GM18858 (cell line): Measurements from ENCODE around the gene COX5A.
"Not testable (repeated sequence)": the region's sequence is repeated elsewhere in the genome, so short reads cannot be mapped to it uniquely, and the experiment has no call there.

Experiments
- ATAC-seq: cut with Tn5 transposase; IDR thresholded peaks from one replicate; pipeline ENCODE4 v1.9.1; 2021; ENCODE audit not compliant: unreplicated experiment

The COX5A gene

DNA sequence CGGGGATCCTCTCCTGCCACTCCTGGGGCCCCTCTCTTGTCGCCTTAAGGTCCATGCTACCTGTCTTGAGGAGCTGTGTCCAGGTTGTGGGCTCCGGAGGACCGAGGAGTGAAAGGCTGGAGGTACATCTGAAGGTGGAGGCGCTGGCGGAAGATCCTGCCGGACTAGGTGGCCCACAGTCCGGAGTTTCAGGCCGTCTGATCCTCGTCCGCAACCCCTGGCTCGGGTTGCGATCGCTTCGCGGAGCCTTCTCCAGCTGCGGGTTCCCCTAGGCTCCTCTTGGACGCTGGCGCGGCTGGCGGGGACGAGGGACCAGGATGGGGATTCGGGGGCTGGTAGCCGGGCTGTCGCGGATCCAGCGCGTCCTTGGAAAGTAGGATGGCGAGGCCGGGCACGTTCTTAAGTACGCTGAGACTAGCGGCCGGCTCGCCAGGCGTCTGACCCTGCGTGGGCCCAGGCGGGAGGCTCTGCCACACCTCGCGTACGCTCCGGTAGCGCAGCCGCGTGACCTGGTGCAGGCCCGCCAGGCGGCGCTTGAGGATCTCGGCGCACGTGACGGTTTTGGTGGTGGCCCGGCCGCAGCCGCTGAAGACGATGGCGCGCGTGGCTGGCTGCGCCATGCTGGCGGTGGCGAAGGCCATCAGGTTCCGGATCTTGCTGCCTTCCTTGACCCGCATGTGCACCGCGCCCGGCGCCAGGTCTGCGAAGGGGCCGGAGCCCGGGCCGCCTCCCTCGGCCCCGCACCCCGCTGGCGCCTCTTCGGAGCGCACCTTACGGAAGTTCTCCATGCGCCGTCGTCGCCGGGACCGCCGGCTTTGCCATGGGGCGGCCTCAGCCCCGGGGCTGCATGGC is 18.1 kb upstream of the COX5A start:
- no peak for ATAC-seq

DNA sequence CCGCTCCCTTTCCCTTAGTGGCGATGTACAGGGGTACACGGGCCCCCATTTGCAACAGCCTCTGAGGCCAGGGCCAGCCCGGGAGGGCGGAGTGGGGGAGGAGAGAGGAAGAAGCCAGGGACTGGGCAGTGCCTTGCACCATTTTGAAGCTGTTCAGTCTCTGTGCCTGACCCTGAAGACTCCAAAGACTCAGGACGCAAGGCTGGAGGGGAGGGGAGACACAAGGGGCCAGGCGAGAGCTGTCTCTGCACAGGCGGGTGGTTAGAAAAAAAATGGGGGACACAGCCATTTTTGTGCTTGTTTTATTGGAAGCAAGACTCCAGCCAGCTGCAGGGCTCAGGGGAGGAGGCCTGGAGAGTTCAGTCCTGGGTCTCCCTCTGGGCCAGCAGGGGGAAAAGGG is 17.1 kb upstream of the COX5A start:
- no peak for ATAC-seq

DNA sequence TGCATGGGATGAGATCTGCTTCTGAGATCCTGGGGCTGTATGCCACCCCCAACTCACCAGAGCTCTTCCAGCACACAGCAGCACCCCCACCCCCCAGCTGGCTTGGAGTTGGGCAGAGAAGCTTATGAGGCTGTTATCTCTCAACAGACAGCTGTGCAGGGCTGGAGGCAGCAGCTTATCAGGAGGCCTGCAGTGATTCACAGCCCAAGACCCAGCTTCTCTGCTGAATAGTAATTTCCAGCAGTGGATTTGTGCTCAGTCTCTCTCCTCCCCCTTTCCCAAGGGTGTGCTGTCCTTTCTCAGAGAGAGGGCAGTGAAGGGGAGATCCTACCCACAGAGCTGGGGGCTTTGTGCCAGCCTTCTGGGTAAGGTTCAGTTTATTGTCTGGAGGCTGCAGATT is 16.6 kb upstream of the COX5A start:
- no peak for ATAC-seq

- no peak for ATAC-seq
Measured at GRCh38 chr15:74951006-74951405, 13.1 kb upstream of the COX5A start.

DNA sequence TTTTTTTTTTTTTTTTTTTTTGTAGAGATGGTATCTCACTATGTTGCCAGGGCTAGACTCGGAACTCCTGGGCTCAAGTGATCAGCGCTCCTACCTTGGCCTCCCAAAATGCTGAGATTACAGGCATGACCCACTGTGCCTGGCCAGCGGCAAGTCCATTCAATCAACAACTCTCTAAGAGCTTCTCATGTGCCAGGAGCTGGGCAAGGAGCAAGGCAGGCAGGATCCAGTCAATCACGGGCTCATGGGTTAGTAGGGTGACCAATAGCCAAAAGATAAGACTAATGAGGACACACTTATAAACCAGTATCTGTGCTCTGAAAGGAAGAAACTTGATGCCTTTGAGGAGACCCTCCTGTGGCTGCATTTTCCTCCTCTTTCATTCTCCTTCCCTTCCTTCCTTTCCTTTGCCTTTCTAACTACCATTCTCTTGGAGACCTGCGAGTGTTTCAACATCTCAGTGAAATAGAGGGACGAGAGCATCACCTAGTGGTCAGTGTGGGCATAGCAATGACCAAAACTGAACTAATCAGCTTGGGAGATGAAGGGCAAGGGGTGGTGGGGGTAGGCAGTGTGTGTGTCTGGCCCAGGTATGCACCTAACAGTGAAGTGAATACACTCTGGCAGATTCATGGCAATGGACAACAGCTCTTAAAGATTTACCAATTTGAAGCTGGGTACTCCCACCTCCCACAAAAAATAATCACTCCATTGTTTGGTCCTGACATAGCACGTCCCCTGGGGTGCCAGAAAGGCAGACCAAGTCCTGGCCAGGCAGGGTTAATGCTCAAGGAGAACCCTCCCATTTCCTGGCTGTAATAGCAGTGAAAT is 12.4 kb upstream of the COX5A start:
- ATAC-seq, result no peak

DNA sequence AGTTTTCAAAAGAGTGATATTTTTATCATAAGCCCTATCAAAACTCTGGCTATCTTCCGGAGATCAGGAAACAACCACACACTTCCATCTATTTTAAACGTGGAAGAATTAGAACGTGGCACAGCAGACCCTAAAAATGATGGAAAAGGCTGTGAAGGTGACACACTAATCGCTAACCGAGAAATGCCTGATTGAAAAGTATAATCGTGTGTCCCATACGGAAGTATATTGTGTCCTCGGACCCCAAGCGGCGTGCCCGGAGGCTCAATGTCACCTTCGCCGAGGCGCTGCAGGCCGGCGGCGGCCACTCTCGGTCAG is 642 bp downstream of the COX5A start:
- ATAC-seq, result no peak

GRCh38 chr15:74935193-74935592 is 2.7 kb downstream of the COX5A start:
- ATAC-seq, result not testable (repeated sequence)

GRCh38 chr15:74933573-74933972 is 4.3 kb downstream of the COX5A start:
- ATAC-seq, result no peak

GRCh38 chr15:74928771-74929198 is 9.1 kb downstream of the COX5A start:
- no peak for ATAC-seq

DNA sequence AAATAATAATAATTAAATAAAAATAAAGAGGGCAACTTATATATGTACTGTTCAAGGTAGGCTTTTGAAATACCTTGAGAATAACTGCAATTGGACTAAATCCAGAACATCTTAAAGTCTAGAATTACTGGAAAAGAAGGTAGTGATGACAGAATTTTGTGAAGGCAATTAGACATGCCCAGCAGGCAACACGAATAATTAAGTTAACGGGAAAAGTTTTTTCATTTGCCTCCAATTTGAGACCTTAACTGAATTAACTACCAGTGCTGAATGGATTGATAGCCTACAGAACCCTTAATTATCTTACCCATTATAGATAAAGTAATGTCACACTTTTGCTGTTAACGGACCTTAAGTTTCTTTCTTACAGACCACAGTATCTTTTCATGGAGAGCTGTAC is 13.3 kb downstream of the COX5A start:
- no peak for ATAC-seq

- ATAC-seq, result no peak
Measured at GRCh38 chr15:74920456-74920855, 17.4 kb downstream of the COX5A start.

GRCh38 chr15:74917676-74918075 is 20.2 kb downstream of the COX5A start:
- no peak for ATAC-seq

DNA sequence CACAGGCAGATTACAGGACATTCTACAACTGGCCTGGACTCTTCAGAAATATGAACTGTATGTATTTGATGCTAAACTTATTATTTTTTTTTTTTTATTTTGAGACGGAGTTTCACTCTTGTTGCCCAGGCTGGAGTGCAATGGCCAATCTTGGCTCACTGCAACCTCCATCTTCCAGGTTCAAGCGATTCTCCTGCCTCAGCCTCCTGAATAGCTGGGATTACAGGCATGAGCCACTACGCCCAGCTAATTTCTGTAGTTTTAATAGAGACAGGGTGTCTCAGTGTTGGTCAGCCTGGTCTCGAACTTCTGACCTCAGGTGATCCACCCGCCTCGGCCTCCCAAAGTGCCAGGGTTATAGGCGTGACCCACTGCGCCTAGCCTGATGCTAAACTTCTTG is 24.1 kb downstream of the COX5A start:
- ATAC-seq, result not testable (repeated sequence)

GRCh38 chr15:74913041-74913440 is 24.8 kb downstream of the COX5A start:
- ATAC-seq, result no peak

DNA sequence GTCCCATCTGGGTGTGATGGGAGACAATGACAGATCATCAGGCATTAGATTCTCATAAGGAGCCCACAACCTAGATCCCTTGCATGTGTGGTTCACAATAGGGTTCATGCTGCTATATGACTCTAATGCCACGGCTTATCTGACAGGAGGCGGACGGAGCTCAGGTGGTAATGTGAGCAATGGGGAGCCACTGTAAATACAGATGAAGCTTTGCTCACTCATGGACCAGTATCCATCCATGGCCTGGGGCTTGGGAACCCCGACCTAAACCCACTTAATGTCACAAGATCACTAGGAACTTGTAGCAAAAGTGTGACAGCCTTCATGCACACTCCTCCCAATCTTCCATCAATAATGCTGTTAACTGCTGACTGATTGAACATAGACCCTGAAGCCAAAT is 29.2 kb downstream of the COX5A start:
- no peak for ATAC-seq

DNA sequence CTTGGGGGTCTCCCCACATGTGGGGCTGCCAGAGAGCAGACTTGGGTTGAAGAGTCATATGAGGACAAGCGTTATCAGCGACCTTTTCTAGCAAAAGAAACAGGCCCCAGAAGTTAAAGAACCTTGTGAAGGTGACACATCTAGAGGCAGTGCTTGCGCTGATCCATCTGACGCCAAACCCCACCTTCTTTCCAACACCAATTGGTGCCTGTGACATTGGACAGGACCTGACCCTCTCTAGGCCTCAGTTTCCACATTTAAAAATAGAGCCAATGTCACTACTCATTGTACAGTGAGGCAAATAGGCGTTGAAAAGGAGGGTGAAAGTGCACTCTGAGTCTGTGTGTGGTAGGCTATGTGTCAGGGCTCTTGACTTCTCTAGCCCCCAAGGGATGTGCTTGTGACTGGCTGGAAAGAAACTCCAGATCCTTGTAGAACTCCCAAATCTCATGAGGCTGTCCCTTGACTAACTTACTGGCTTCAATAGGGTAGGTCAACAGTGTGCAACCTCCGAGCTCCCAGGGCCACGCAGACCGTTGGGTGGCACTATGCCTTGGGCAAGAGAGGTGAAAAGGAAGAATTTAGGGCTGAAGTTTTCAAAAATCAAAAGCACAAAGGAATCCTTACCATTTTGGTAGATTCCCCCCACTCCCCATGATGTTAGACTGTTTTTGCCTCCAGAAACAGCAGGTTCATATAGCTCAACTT is 30.6 kb downstream of the COX5A start:
- no peak for ATAC-seq

DNA sequence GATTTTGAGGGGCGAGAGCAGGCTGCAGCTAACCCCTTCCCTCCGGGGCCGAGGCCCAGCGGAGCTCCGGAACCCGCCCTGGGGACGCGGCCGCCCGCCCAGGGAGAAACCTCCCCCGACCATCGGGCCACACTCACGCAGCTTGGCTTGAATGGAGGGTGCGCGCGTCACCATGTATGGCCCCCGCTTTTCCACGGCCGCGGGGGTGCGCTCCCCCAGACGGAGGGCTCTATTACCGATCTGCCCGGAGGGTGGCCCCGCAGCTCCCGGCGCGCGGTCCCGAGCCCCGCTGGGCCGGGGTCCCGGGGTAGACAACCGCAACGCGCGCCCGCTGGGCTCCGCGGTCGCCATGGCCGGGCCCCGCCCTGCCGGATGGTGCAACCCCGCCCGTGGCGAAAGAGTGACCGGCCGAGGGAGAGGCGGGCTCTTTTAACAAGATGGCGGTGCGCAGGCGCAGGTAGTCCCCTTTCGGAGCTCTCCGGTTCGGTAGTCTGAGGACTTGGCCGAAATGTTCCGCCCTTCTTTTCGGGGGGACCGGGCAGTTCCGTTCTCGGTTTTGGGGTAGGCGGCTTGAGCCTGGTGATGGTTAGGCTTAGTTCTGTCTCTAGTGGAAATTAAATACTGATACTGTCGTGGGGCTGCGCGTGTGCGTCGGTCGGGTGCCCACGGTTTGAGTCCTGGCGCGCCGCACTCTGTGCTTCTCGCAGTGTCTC is 31.3 kb downstream of the COX5A start, which contains the start of gene FAM219B:
FAM219B (minus strand) TSS at position 402 of the 713 bp plus-strand sequence; CDS start at position 351, 51 bp downstream.
- ATAC-seq, result peak; percentile 84

DNA sequence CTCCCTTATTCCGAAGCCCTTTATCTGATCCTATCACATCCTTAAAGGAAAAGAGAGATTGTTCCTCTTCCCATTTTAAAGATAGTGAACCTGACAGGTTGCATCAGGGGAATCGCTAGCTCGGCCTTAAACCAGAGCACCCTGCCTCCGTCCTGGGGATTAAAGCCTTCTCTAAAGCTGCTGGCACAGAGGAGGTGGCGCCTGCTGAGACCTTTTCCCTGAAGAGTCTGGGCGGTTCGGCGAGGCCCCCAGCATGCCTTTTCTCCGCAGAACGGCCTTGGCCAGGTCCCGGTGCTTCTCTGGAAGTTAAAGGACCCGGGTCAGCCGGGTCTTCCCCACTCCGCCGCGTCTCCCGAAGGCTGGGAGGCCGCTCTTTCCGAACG is 31.8 kb downstream of the COX5A start:
- no peak for ATAC-seq

GRCh38 chr15:74904190-74904805 is 33.6 kb downstream of the COX5A start:
- no peak for ATAC-seq

- ATAC-seq, result no peak
Measured at GRCh38 chr15:74903676-74904075, 34.2 kb downstream of the COX5A start.
